ENCODE measurements around the gene MED25. TPM values are rescaled to one million over a fixed set of nuclear protein-coding genes. Genes with fewer than 3 reads are reported as not detected.

The MED25 gene
- polyA plus RNA-seq, 2 of the 4 experiments (the other 2 are of a cell fraction) = 20.4 to 40.1 TPM

- Histone ChIP-seq H3K27ac (no peak overlapping the region), H3K9me3 (no peaks in the 10 kb centered on the region), H3K4me1 (peaks cover 51% of the 10 kb centered on the region), H3K4me2 (no peak overlapping the region), H3K4me3 (no peak overlapping the region)
- WGBS (ENCODE audit: missing lambda C conversion rate) = 92% methylated on average over 17 of the region's 17 CpGs
- no peak for FAIRE-seq
- TF ChIP-seq ZC3H11A (IDR thresholded peaks at IDR 0.05) (no peak), E2F6 (IDR thresholded peaks at IDR 0.05; ENCODE audit: borderline replicate concordance, low read depth) (no peak), RCOR1 (IDR thresholded peaks at IDR 0.05; ENCODE audit: low read depth, low read length) (no peak), RARB (CRISPR knock-in tag; IDR thresholded peaks at IDR 0.05) (no peak), USF2 (IDR thresholded peaks at IDR 0.05) (no peak), HDAC2 (IDR thresholded peaks at IDR 0.05) (no peak), FOSB (CRISPR knock-in tag; IDR thresholded peaks at IDR 0.05) (no peak), CHD2 (IDR thresholded peaks at IDR 0.05; ENCODE audit: low read length, partially characterized antibody) (no peak), EP300 (IDR thresholded peaks at IDR 0.05) (no peak), JUN (IDR thresholded peaks at IDR 0.05) (no peak), RFX5 (IDR thresholded peaks at IDR 0.05) (no peak)
- ChIA-PET POLR2A (interaction anchor here (1.1 kb wide), 1 partner anchor 14 kb away, joined by 3 read pairs; no protein-coding TSS in a partner anchor), CTCF (interaction anchor here (1.1 to 1.9 kb wide), 6 partner anchors 10 to 191 kb away, joined by 3 to 7 read pairs (median 6); no protein-coding TSS in a partner anchor)
- no peak for DNase-seq (ENCODE audit: low read depth in 1 of 2, low spot score in 1 of 2)
- ATAC-seq = no peak
These were observed 45.8 kb downstream of the MED25 start for GRCh38 chr19:49863935-49864320.

- Histone ChIP-seq H3K27ac (no peak overlapping the region), H3K4me2 (peak overlapping the region; percentile 77; the same call in 1 of the 3 replicates), H3K4me1 (peaks cover 43% of the 10 kb centered on the region), H3K9me3 (no peaks in the 10 kb centered on the region), H3K4me3 (no peak overlapping the region)
- no peak for FAIRE-seq
- POLR2A ChIA-PET = interaction anchor here (0.5 to 1.3 kb wide), 4 partner anchors 11 to 1036 kb away, joined by 3 to 10 read pairs (median 3); partner anchors contain the start of genes AKT1S1 and PTOV1
- CTCF ChIA-PET = interaction anchor here (1.2 to 2.6 kb wide), 3 partner anchors 9 to 55 kb away, joined by 3 to 13 read pairs (median 5); no protein-coding TSS in a partner anchor
- 85% methylated on average over 13 of the region's 13 CpGs for WGBS (ENCODE audit: missing lambda C conversion rate)
- TF ChIP-seq HEYL (CRISPR knock-in tag; IDR thresholded peaks at IDR 0.05) (no peak), FOSB (CRISPR knock-in tag; IDR thresholded peaks at IDR 0.05) (no peak), MAX (IDR thresholded peaks at IDR 0.05) (peak; percentile 16; the same call in 1 of the 2 replicates), CEBPB (IDR thresholded peaks at IDR 0.05) (no peak), KDM1A (IDR thresholded peaks at IDR 0.05; ENCODE audit: low read depth) (peak; percentile 94), EP300 (IDR thresholded peaks at IDR 0.05) (no peak), PHF8 (IDR thresholded peaks at IDR 0.05; ENCODE audit: borderline replicate concordance, low read depth) (no peak), CHD4 (IDR thresholded peaks at IDR 0.05; ENCODE audit: borderline replicate concordance) (0 out of 2 replicates have a peak, but pooled peaks have one; percentile 41), HDAC2 (IDR thresholded peaks at IDR 0.05) (peak; percentile 53; the same call in 1 of the 2 replicates), HOXA7 (CRISPR knock-in tag; IDR thresholded peaks at IDR 0.05) (no peak)
- ATAC-seq = no peak
- no peak for DNase-seq (ENCODE audit: low read depth in 1 of 2, low spot score in 1 of 2)
These were observed 46.8 kb downstream of the MED25 start for GRCh38 chr19:49864890-49865289.

- CTCF ChIA-PET = interaction anchor here (2.6 kb wide), 1 partner anchor 13 kb away, joined by 13 read pairs; no protein-coding TSS in a partner anchor
- Histone ChIP-seq H3K4me1 (peaks cover 37% of the 10 kb centered on the region), H3K9me3 (no peaks in the 10 kb centered on the region), H3K4me3 (peak within 1 kb of the TSS; percentile 64), H3K4me2 (peak within 1 kb of the TSS; percentile 77), H3K27ac (peak within 1 kb of the TSS; percentile 93 to 94)
- FAIRE-seq = no peak
- POLR2A ChIA-PET = interaction anchor here (0.6 to 3.6 kb wide), 7 partner anchors 8 to 191 kb away, joined by 3 to 36 read pairs (median 4); partner anchors contain the start of genes AKT1S1, MED25, PTOV1 and TBC1D17
- under 1% methylated on average over 38 of the region's 65 CpGs for WGBS (ENCODE audit: missing lambda C conversion rate)
- ATAC-seq = peak; percentile 43 to 71
- DNase-seq (ENCODE audit: low read depth in 1 of 2, low spot score in 1 of 2) = peak; percentile 96
- TF ChIP-seq BCL3 (IDR thresholded peaks at IDR 0.05) (peak; percentile 65; the same call in 1 of the 3 replicates), CEBPB (IDR thresholded peaks at IDR 0.05) (0 out of 4 replicates have a peak, but pooled peaks of 1 of the 2 experiments have one; percentile 1), FOXS1 (CRISPR knock-in tag; IDR thresholded peaks at IDR 0.05) (no peak), EP300 (IDR thresholded peaks at IDR 0.05) (peak in 1 of 2 experiments; percentile 12; a peak in 1 of 5 replicates), HOXB13 (CRISPR knock-in tag; IDR thresholded peaks at IDR 0.05; ENCODE audit: low read depth) (no peak), MAX (IDR thresholded peaks at IDR 0.05) (peak; percentile 93), RARB (CRISPR knock-in tag; IDR thresholded peaks at IDR 0.05) (no peak), USF2 (IDR thresholded peaks at IDR 0.05) (peak; percentile 39; the same call in 1 of the 2 replicates), CBX2 (IDR thresholded peaks at IDR 0.05; ENCODE audit: borderline replicate concordance, low read depth) (no peak), ATOH8 (CRISPR knock-in tag; IDR thresholded peaks at IDR 0.05; ENCODE audit: low read depth) (no peak), HOXB5 (CRISPR knock-in tag; IDR thresholded peaks at IDR 0.05) (no peak; the same call in 1 of the 2 replicates), FOSL2 (IDR thresholded peaks at IDR 0.05) (no peak), FOSL2 (CRISPR knock-in tag; IDR thresholded peaks at IDR 0.05) (peak; percentile 76), RCOR1 (IDR thresholded peaks at IDR 0.05; ENCODE audit: low read depth, low read length) (no peak), KDM1A (IDR thresholded peaks at IDR 0.05; ENCODE audit: low read depth) (no peak)
These were observed 49.1 kb downstream of the MED25 start, which contains the start of gene PNKP for GRCh38 chr19:49866933-49867782. Gene PNKP (minus strand): TSS chr19:49867576. CDS start chr19:49867204, 372 bp downstream.

Data from A549 (cell line).